ENCODE data around the gene C5orf58. TPM values are rescaled to one million over a fixed set of nuclear protein-coding genes. Genes with fewer than 3 reads are reported as not detected.

Gene C5orf58
- not detected for total RNA-seq
- polyA plus RNA-seq: 0.70 TPM

DNA sequence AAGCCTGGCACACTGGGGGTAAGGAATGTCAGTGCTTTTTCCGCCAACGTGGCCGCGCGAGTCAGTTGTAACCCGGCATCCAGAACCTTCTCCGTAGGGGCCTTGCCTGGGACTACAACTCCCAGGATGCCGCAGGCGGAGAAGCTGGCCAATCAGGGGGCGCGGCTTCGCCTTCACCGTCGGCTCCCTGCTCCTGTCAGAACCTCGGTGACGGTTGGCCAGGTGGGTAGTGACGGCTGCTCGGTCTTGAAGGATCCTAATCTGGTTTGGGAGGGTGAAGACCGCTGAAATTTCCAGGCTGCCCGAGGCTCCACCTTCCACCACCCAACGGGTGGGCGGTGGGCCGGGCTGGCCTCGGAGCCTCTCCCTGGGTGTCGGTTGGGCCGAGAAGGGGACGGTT is at the start of gene C5orf58:
Gene C5orf58, plus strand, starts transcription at position 200 of the 400 bp plus-strand sequence. CDS start 1,992 bp downstream, outside the sequence.
- H3K4me3 ChIP-seq (ENCODE audit: low read depth, low read length): no peak within 1 kb of the TSS
- WGBS: 95% methylated on average over 27 of the region's 27 CpGs
- no peak within 1 kb of the TSS for H3K27ac ChIP-seq (ENCODE audit: low read depth)
- no peaks in the 10 kb centered on the region for H3K4me1 ChIP-seq (ENCODE audit: insufficient read depth)
- DNase-seq (ENCODE audit: extremely low spot score): no peak
- no peaks in the 10 kb centered on the region for H3K36me3 ChIP-seq (ENCODE audit: insufficient read depth)

DNA sequence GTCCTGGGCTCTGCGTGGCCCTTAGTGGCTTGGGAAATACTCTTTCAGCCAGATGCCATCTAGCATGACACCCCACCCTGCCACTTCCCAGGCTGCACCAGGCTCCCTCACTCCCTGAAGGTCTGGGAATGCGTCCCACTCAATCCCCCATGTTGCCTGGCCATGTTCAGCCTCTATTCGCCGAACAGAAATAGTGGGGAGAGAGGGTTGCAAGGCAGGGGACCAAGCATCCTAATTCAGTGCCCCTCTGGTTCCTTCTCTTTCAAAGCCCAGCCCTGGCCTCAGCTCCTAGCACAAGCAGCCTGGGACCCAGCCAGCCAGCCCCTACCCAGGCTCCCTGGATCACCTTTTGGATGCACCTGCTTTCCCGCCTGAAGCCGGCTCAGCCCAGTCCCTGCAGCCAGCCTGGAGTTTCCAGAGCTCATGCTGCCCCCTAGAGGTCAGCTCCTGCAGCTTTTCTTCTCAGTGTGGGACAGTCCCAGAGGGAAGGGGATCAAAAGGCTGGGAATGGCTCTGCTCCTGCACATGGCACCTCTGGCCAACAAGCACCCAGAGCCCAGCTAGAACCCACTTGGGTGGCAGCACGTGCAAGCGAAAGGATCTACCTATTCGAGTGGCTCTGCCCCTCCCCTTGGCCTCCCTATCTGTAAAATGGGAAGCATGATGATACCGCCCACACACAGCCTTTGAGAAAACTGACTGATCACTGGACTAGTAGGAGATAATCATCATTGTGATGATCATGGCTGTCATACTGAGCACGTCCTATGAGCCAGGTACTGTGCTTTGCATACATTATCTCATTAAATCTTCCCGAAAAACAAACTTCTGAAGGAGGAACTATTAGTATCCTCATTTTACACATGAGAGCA is 48.7 kb upstream of the C5orf58 start:
- Histone ChIP-seq H3K36me3 (ENCODE audit: insufficient read depth) (no peaks in the 10 kb centered on the region), H3K4me1 (ENCODE audit: insufficient read depth) (no peaks in the 10 kb centered on the region), H3K27ac (ENCODE audit: low read depth) (no peak overlapping the region), H3K4me3 (ENCODE audit: low read depth, low read length) (no peak overlapping the region)
- 58% methylated on average over 12 of the region's 12 CpGs for WGBS
- no peak for DNase-seq (ENCODE audit: extremely low spot score)

- Histone ChIP-seq H3K27ac (ENCODE audit: low read depth) (no peak overlapping the region), H3K4me1 (ENCODE audit: insufficient read depth) (no peaks in the 10 kb centered on the region), H3K36me3 (ENCODE audit: insufficient read depth) (no peaks in the 10 kb centered on the region), H3K4me3 (ENCODE audit: low read depth, low read length) (no peak overlapping the region)
- DNase-seq (ENCODE audit: extremely low spot score): no peak
- 85% methylated on average over 4 of the region's 4 CpGs for WGBS
Measured at GRCh38 chr5:170184737-170185136, 48.0 kb upstream of the C5orf58 start.

DNA sequence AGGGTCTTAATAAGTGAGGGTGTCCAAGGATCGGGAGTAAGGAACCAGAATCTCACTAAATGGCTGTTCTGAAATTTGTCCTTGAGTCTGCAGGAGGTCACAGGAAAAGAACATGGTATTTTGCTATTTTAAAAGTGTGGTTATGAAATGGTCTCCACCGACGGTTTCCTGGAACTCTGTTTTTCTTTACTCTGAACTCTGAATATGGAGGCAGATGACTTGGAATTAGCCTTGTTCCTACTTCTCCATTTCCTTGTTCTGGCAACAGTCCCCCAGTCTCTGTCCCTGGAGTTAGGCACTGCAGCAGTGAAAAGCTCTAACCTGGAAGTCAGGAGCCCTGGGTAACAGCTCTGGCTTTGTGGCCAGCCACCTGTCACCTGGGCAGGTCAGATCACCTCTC is 46.6 kb upstream of the C5orf58 start:
- WGBS: 78% methylated on average over 3 of the region's 3 CpGs
- no peak for DNase-seq (ENCODE audit: extremely low spot score)
- H3K36me3 ChIP-seq (ENCODE audit: insufficient read depth): no peaks in the 10 kb centered on the region
- no peak overlapping the region for H3K27ac ChIP-seq (ENCODE audit: low read depth)
- no peaks in the 10 kb centered on the region for H3K4me1 ChIP-seq (ENCODE audit: insufficient read depth)
- no peak overlapping the region for H3K4me3 ChIP-seq (ENCODE audit: low read depth, low read length)

GRCh38 chr5:170186856-170187255 is 45.9 kb upstream of the C5orf58 start:
- Histone ChIP-seq H3K4me3 (ENCODE audit: low read depth, low read length) (no peak overlapping the region), H3K27ac (ENCODE audit: low read depth) (no peak overlapping the region), H3K36me3 (ENCODE audit: insufficient read depth) (no peaks in the 10 kb centered on the region), H3K4me1 (ENCODE audit: insufficient read depth) (no peaks in the 10 kb centered on the region)
- 84% methylated on average over 7 of the region's 7 CpGs for WGBS
- no peak for DNase-seq (ENCODE audit: extremely low spot score)

DNA sequence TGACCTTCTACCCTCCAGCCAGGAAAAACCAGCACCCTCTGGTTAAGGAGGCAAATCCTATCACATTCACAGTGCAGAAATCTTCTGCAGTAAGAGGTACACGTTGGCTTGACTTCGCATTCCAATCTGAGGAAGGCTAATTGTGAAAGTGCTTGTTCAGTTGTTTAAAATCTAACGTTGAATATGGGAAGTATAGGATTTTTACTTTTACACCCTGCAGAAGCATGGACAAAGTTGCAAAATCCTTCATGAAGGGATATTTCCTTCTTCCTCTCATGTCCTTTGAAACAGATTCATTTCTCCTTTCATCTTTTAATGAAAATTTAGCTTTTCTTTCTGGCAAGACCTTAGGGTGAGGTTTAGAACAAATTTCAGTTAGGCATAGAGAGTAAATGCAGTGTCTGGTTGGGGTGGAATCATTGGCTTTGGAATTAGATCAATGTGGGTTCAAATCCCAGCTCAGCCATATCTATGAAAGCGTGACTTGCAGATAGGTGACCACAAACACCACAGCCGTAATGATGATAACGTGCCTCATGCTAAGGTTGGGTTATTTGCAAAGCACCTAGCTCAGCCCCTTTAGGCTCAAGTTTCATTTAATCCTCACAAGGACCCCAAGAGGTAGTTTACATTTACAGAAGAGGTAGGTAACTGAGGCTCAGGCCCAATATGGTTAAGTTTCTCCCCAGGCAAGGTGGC is 42.2 kb upstream of the C5orf58 start:
- H3K4me1 ChIP-seq (ENCODE audit: insufficient read depth): no peaks in the 10 kb centered on the region
- WGBS: 66% methylated on average over 6 of the region's 6 CpGs
- H3K36me3 ChIP-seq (ENCODE audit: insufficient read depth): no peaks in the 10 kb centered on the region
- DNase-seq (ENCODE audit: extremely low spot score): no peak
- H3K27ac ChIP-seq (ENCODE audit: low read depth): no peak overlapping the region
- H3K4me3 ChIP-seq (ENCODE audit: low read depth, low read length): no peak overlapping the region

GRCh38 chr5:170192829-170193228 is 40.0 kb upstream of the C5orf58 start:
- Histone ChIP-seq H3K4me1 (ENCODE audit: insufficient read depth) (no peaks in the 10 kb centered on the region), H3K27ac (ENCODE audit: low read depth) (no peak overlapping the region), H3K4me3 (ENCODE audit: low read depth, low read length) (no peak overlapping the region), H3K36me3 (ENCODE audit: insufficient read depth) (no peaks in the 10 kb centered on the region)
- 79% methylated on average over 12 of the region's 12 CpGs for WGBS
- DNase-seq (ENCODE audit: extremely low spot score): no peak

GRCh38 chr5:170195961-170196360 is 36.8 kb upstream of the C5orf58 start:
- WGBS: 59% methylated on average over 4 of the region's 4 CpGs
- Histone ChIP-seq H3K27ac (ENCODE audit: low read depth) (no peak overlapping the region), H3K36me3 (ENCODE audit: insufficient read depth) (no peaks in the 10 kb centered on the region), H3K4me3 (ENCODE audit: low read depth, low read length) (no peak overlapping the region), H3K4me1 (ENCODE audit: insufficient read depth) (no peaks in the 10 kb centered on the region)
- no peak for DNase-seq (ENCODE audit: extremely low spot score)

DNA sequence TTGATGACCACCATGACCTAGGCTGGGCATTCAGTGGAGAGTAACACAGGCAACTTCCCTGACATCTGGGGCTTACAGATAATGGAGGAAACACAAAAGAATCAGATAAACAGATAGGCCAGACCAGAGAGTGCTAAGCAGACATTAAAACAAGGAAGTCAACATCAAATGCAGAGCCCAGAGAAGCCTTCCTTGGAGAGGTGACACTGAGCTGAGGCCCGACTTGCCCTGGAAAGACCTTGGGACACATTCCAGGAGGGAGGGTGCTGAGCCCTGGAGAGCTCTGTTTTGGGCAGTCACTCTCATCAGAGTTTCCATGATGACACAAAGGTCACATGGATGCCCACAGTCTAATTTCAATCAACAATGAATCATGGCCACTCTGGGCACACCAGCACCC is 31.9 kb upstream of the C5orf58 start:
- Histone ChIP-seq H3K27ac (ENCODE audit: low read depth) (no peak overlapping the region), H3K4me3 (ENCODE audit: low read depth, low read length) (no peak overlapping the region), H3K36me3 (ENCODE audit: insufficient read depth) (no peaks in the 10 kb centered on the region), H3K4me1 (ENCODE audit: insufficient read depth) (no peaks in the 10 kb centered on the region)
- 35% methylated on average over 1 of the region's 1 CpG for WGBS
- DNase-seq (ENCODE audit: extremely low spot score): no peak

- Histone ChIP-seq H3K4me3 (ENCODE audit: low read depth, low read length) (no peak overlapping the region), H3K36me3 (ENCODE audit: insufficient read depth) (no peaks in the 10 kb centered on the region), H3K4me1 (ENCODE audit: insufficient read depth) (no peaks in the 10 kb centered on the region), H3K27ac (ENCODE audit: low read depth) (no peak overlapping the region)
- no peak for DNase-seq (ENCODE audit: extremely low spot score)
- WGBS: 63% methylated on average over 2 of the region's 2 CpGs
Measured at GRCh38 chr5:170201311-170201710, 31.5 kb upstream of the C5orf58 start.

- H3K4me3 ChIP-seq (ENCODE audit: low read depth, low read length): no peak overlapping the region
- no peaks in the 10 kb centered on the region for H3K36me3 ChIP-seq (ENCODE audit: insufficient read depth)
- WGBS: 38% methylated on average over 2 of the region's 2 CpGs
- H3K27ac ChIP-seq (ENCODE audit: low read depth): no peak overlapping the region
- no peaks in the 10 kb centered on the region for H3K4me1 ChIP-seq (ENCODE audit: insufficient read depth)
- no peak for DNase-seq (ENCODE audit: extremely low spot score)
Measured at GRCh38 chr5:170202117-170202516, 30.7 kb upstream of the C5orf58 start.

- Histone ChIP-seq H3K4me1 (ENCODE audit: insufficient read depth) (no peaks in the 10 kb centered on the region), H3K27ac (ENCODE audit: low read depth) (no peak overlapping the region), H3K4me3 (ENCODE audit: low read depth, low read length) (no peak overlapping the region), H3K36me3 (ENCODE audit: insufficient read depth) (no peaks in the 10 kb centered on the region)
- 65% methylated on average over 5 of the region's 5 CpGs for WGBS
- no peak for DNase-seq (ENCODE audit: extremely low spot score)
Measured at GRCh38 chr5:170204202-170204601, 28.6 kb upstream of the C5orf58 start.

DNA sequence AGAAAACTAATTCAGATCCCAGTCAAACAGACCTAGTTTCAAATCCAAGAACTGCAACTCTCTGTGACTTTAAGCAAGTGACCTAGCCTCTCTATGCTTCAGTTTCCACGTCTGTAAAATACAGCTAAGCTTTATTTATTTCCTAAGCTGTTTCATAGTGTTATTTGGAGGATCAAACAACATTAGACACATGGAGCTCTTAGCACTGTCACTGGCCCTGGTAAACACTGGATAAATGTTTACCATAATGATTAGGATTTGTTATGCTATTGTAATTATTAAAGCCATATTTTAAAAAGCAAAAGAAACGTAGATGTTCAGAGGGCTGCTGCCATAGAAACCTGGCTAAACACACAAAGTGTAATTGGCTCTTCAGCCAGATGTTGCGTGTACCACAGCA is 26.6 kb upstream of the C5orf58 start:
- no peaks in the 10 kb centered on the region for H3K36me3 ChIP-seq (ENCODE audit: insufficient read depth)
- H3K4me3 ChIP-seq (ENCODE audit: low read depth, low read length): no peak overlapping the region
- no peak overlapping the region for H3K27ac ChIP-seq (ENCODE audit: low read depth)
- 40% methylated on average over 3 of the region's 3 CpGs for WGBS
- no peaks in the 10 kb centered on the region for H3K4me1 ChIP-seq (ENCODE audit: insufficient read depth)
- DNase-seq (ENCODE audit: extremely low spot score): no peak

GRCh38 chr5:170206958-170207357 is 25.8 kb upstream of the C5orf58 start:
- Histone ChIP-seq H3K4me3 (ENCODE audit: low read depth, low read length) (no peak overlapping the region), H3K27ac (ENCODE audit: low read depth) (no peak overlapping the region), H3K4me1 (ENCODE audit: insufficient read depth) (no peaks in the 10 kb centered on the region), H3K36me3 (ENCODE audit: insufficient read depth) (no peaks in the 10 kb centered on the region)
- no peak for DNase-seq (ENCODE audit: extremely low spot score)
- 85% methylated on average over 8 of the region's 8 CpGs for WGBS

All from urinary bladder (tissue), 4 donors.